Endothelial cell of umbilical vein (primary cell): ENCODE data around the gene CNTN2. TPM values are rescaled to one million over a fixed set of nuclear protein-coding genes. Genes with fewer than 3 reads are reported as not detected.

Experiments used
- BruUV-seq: library from RNA; stranded (reverse); fragments of 400-500 nt; replicated peaks from 2 replicates; lab custom pipeline; 2021; lab: Mats Ljungman, UMichigan
- CTCF ChIA-PET: fragments of 300-600, 350-600 bp; sonication (Branson Sonifier 250); formaldehyde crosslinking; loops from one replicate; lab custom pipeline; 2021; ENCODE audit warnings: antibody characterized with exemption, inconsistent platforms; lab: Charles Lee
- POLR2A ChIA-PET: fragments of 300-600, 350-600 bp; sonication (Branson Sonifier 250); formaldehyde crosslinking; loops from one replicate; lab custom pipeline; 2021; ENCODE audit warnings: antibody characterized with exemption, inconsistent platforms; lab: Charles Lee
- DNase-seq: peaks from one replicate; pipeline ENCODE4 v3.0.0-alpha.2; 2011; ENCODE audit warnings: low read depth, low spot score
- FAIRE-seq: peaks from 2 replicates; lab custom pipeline; 2011; peaks lifted over from hg19 to GRCh38; lab: Jason Lieb, UNC
- H2AFZ ChIP-seq: 2 replicates; pipeline ENCODE4 v1.6.0; 2012; ENCODE audit warnings: low read depth, low read length, control low read depth, inconsistent platforms
- H3K27ac ChIP-seq: 2 replicates; pipeline ENCODE4 v1.5.1; 2011; ENCODE audit warnings: low read depth, mild to moderate bottlenecking, control low read depth, low read length, moderate library complexity; ENCODE audit not compliant: insufficient read depth
- H3K27me3 ChIP-seq, 2 experiments: 2 replicates each; pipeline versions ENCODE4 v1.6.0 to v1.6.1; 2011; ENCODE audit warnings: low read length in 2 of 2, mixed read lengths in 1 of 2; ENCODE audit not compliant: control insufficient read depth in 2 of 2, insufficient read depth in 2 of 2
- H3K36me3 ChIP-seq, 2 experiments: 2 replicates in 1 of 2; 3 replicates in 1 of 2; pipeline ENCODE4 v1.5.1; 2011; ENCODE audit warnings: low read length in 2 of 2, mild to moderate bottlenecking in 1 of 2, moderate library complexity in 1 of 2; ENCODE audit not compliant: control insufficient read depth in 2 of 2, insufficient read depth in 2 of 2; ENCODE audit errors: extremely low read depth in 1 of 2
- H3K4me1 ChIP-seq: 3 replicates; pipeline ENCODE4 v1.5.1; 2011; ENCODE audit warnings: mild to moderate bottlenecking, low read length; ENCODE audit not compliant: control insufficient read depth, insufficient read depth; ENCODE audit errors: extremely low read depth
- H3K4me2 ChIP-seq: 2 replicates; pipeline ENCODE4 v1.6.1; 2011; ENCODE audit warnings: low read length, control low read depth, mixed read lengths; ENCODE audit not compliant: insufficient read depth
- H3K4me3 ChIP-seq, 3 experiments: fragments of 200-600 bp in 1 of 3; sonication (generic), shearing (Covaris generic) in 1 of 3; replicated peaks in 1 of 3; 2 replicates each; pipeline ENCODE4 v1.5.1; 2011 to 2016; ENCODE audit warnings: control low read depth in 3 of 3, low read length in 3 of 3, mild to moderate bottlenecking in 2 of 3, inconsistent platforms in 1 of 3, low read depth in 1 of 3, moderate library complexity in 1 of 3; ENCODE audit not compliant: insufficient read depth in 1 of 3
- H3K79me2 ChIP-seq: 2 replicates; pipeline ENCODE4 v1.6.0; 2012; ENCODE audit warnings: low read length, inconsistent platforms; ENCODE audit not compliant: control insufficient read depth, insufficient read depth
- H3K9ac ChIP-seq: replicated peaks from 2 replicates; pipeline ENCODE3; 2011; ENCODE audit warnings: low read length, control low read depth; ENCODE audit not compliant: insufficient read depth; ENCODE audit errors: extremely low read depth
- H3K9me1 ChIP-seq: replicated peaks from 3 replicates; pipeline ENCODE4 v1.6.0; 2011; ENCODE audit warnings: mild to moderate bottlenecking, low read length; ENCODE audit not compliant: control insufficient read depth, insufficient read depth; ENCODE audit errors: extremely low read depth
- H3K9me3 ChIP-seq: replicated peaks from 2 replicates; pipeline ENCODE4 v1.5.1; 2012; ENCODE audit warnings: low read length, inconsistent platforms; ENCODE audit not compliant: control insufficient read depth, insufficient read depth
- H4K20me1 ChIP-seq: replicated peaks from 2 replicates; pipeline ENCODE3; 2011; ENCODE audit warnings: mild to moderate bottlenecking, low read length; ENCODE audit not compliant: control insufficient read depth, insufficient read depth; ENCODE audit errors: extremely low read depth
- GATA2 ChIP-seq: IDR thresholded peaks from 2 replicates; pipeline ENCODE4 v1.7.0; 2011; ENCODE audit warnings: low read depth, mild to moderate bottlenecking, moderate library complexity, mixed read lengths, low read length; ENCODE audit not compliant: insufficient read length, insufficient read depth
- JUN ChIP-seq: IDR thresholded peaks from 2 replicates; pipeline ENCODE4 v1.6.1; 2011; ENCODE audit warnings: borderline replicate concordance, low read depth; ENCODE audit not compliant: insufficient read length, insufficient read depth
- POLR2AphosphoS5 ChIP-seq: IDR thresholded peaks from 2 replicates; pipeline ENCODE4 v1.6.1; 2012; ENCODE audit warnings: low read depth, mild to moderate bottlenecking, control low read depth, low read length, moderate library complexity; ENCODE audit not compliant: insufficient read depth
- dilution Hi-C: fragments of 300-500 bp; cut with MboI; formaldehyde crosslinking; loops from one replicate; pipeline ENCODE4 v1.15.0; 2019; ENCODE audit warnings: low sequenced_read_pairs; ENCODE audit not compliant: extremely low pct_ligation_motif_present
- intact Hi-C: fragments of 100-400 bp; cut with micrococcal nuclease; formaldehyde crosslinking; loops from one replicate; pipeline ENCODE4 v1.10.0; 2022
- polyA plus RNA-seq, 4 experiments: library from polyadenylated mRNA; depleted of rRNA in 3 of 4; stranded (reverse) in 3 of 4; unstranded in 1 of 4; fragments of >200 nt; gene quantifications; 2 replicates each; pipeline versions ENCODE4 v1.2.1 to v1.2.3, GENCODE V29; 2011 to 2012; ENCODE audit warnings: missing spikeins in 1 of 4
- total RNA-seq: library from RNA; stranded (reverse); gene quantifications from 2 replicates; pipeline ENCODE4 v1.2.3, GENCODE V29; 2021

The CNTN2 gene
- total and polyA plus RNA-seq, 2 donors (not counting 3 experiments of a cell fraction or from before 2014, with no cell fraction given): not detected

DNA sequence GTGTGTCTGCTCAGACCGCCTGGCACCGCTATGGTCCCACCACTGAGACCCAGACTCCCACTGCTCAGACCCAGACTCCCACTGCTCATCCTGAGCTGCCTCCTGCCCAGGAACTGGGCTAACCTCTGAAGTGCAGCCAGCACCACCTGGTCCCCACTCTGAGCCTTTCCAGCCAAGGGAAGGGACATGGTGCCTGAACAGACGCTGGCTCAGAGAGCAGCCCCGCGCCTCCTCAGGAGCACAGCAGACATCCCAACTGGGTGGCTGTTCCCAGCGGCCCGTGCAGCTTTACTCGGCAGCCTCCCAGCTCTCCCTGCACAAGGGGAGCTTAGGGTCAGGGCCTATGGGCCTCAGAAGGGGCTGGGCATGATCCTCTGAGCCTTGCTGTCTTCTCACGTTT lies 27.8 kb upstream of the CNTN2 start:
- Histone ChIP-seq H3K9me3 (no peaks in the 10 kb centered on the region), H3K27ac (no peak overlapping the region), H4K20me1 (no peaks in the 10 kb centered on the region), H3K4me3 (no peak overlapping the region), H3K4me1 (no peaks in the 10 kb centered on the region), H3K9me1 (no peaks in the 10 kb centered on the region), H3K36me3 (no peaks in the 10 kb centered on the region), H3K9ac (no peak overlapping the region), H3K4me2 (no peak overlapping the region), H2AFZ (no peak overlapping the region), H3K27me3 (peaks cover 3% of the 10 kb centered on the region in 2 experiments), H3K79me2 (no peaks in the 10 kb centered on the region)
- intact Hi-C loops (no loop called here), dilution Hi-C loops (no loop called here)
- FAIRE-seq (no peak), DNase-seq (no peak)
- CTCF ChIA-PET: interaction anchor here (2.1 kb wide), 1 partner anchor 46 kb away, joined by 20 read pairs; no protein-coding TSS in a partner anchor
- BruUV-seq: no TSS peak
- TF ChIP-seq GATA2: no peak
- POLR2A ChIA-PET: no interaction called here

DNA sequence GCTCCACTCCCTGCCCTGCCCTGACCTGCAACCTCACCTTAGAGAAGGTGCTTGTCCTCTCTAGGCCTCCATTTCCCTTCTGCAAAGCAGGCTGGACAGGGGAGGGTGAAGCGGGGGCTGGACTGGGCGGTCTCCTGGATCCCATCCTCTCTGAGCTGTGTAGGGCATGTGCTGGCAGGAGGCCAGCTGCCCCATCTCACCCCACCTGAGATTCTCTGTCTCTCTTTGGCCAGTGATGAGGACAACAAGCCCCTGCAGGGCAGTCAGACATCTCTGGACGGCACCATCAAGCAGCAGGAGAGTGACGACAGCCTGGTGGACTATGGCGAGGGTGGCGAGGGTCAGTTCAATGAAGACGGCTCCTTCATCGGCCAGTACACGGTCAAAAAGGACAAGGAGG lies 26.9 kb upstream of the CNTN2 start:
- Histone ChIP-seq H3K9me3 (no peaks in the 10 kb centered on the region), H3K4me2 (no peak overlapping the region), H3K27me3 (peaks cover 3 to 5% of the 10 kb centered on the region in 2 experiments), H3K4me1 (no peaks in the 10 kb centered on the region), H3K79me2 (no peaks in the 10 kb centered on the region), H2AFZ (no peak overlapping the region), H4K20me1 (no peaks in the 10 kb centered on the region), H3K9ac (no peak overlapping the region), H3K27ac (no peak overlapping the region), H3K9me1 (no peaks in the 10 kb centered on the region), H3K4me3 (no peak overlapping the region), H3K36me3 (no peaks in the 10 kb centered on the region)
- intact Hi-C loops (no loop called here), dilution Hi-C loops (no loop called here)
- DNase-seq (no peak), FAIRE-seq (no peak)
- CTCF ChIA-PET: interaction anchor here (2.1 kb wide), 1 partner anchor 46 kb away, joined by 20 read pairs; no protein-coding TSS in a partner anchor
- BruUV-seq: no TSS peak
- TF ChIP-seq JUN (no peak), POLR2AphosphoS5 (no peak)
- POLR2A ChIA-PET: no interaction called here
